ENCODE results near the gene PGAP3.

DNA sequence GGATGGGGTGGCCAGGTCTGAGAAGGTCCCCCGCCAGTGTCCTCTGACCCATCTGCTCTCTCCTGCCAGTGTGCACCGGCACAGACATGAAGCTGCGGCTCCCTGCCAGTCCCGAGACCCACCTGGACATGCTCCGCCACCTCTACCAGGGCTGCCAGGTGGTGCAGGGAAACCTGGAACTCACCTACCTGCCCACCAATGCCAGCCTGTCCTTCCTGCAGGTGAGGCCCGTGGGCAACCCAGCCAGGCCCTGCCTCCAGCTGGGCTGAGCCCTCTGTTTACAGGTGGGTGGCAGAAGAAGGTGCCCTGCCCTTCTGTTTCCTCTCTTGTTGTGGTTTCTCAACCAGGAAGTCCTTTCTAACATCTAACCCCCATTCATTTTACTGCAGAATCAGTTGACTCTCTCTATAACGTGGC lies 19.1 kb upstream of the PGAP3 start:
- TF ChIP-seq, protein P1, sequence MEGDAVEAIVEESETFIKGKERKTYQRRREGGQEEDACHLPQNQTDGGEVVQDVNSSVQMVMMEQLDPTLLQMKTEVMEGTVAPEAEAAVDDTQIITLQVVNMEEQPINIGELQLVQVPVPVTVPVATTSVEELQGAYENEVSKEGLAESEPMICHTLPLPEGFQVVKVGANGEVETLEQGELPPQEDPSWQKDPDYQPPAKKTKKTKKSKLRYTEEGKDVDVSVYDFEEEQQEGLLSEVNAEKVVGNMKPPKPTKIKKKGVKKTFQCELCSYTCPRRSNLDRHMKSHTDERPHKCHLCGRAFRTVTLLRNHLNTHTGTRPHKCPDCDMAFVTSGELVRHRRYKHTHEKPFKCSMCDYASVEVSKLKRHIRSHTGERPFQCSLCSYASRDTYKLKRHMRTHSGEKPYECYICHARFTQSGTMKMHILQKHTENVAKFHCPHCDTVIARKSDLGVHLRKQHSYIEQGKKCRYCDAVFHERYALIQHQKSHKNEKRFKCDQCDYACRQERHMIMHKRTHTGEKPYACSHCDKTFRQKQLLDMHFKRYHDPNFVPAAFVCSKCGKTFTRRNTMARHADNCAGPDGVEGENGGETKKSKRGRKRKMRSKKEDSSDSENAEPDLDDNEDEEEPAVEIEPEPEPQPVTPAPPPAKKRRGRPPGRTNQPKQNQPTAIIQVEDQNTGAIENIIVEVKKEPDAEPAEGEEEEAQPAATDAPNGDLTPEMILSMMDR (IDR thresholded peaks at IDR 0.05) = no peak
- no peak for TF ChIP-seq ZFX (IDR thresholded peaks at IDR 0.05; ENCODE audit: borderline replicate concordance)

Data from 22Rv1 (cell line).